Measurements from ENCODE around the gene SPATA24.

The SPATA24 gene

GRCh38 chr5:139401546-139401945 is 2.3 kb downstream of the SPATA24 start:
- no peak overlapping the region for H3K27ac ChIP-seq
- H3K4me3 ChIP-seq: no peak overlapping the region

DNA sequence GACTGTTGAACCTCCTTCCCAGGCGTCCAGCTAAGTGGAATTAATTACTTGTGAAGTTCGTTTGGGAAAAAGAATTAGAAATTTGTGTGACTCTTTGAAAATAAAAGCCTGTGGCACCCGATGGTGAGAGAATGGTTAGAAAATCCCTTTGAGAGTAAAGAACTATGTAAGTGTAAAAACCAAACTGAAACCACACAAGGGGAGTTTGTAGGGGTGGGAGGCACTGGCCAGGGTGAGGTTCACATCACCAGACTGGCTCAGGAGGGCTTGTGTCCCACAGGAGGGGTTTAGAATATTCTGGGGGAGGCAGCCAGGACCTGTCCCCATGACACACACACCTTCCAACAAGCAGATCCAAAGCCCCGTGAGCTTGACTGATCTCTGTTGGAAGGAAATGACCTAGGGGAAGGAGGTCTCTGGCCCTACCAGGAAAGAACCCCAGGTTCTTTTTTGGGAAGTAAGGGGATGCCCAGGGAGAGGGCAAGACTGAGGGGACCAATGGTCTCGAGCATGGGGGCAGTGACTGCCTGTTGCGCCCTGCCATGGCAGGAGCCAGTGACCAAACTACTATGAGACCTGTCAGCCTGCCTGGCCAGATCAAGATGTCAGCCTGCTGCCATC is 4.3 kb downstream of the SPATA24 start:
- Histone ChIP-seq H3K4me3 (no peak overlapping the region), H3K27ac (no peak overlapping the region)

GRCh38 chr5:139397921-139398320 is 6.0 kb downstream of the SPATA24 start:
- no peak overlapping the region for H3K4me3 ChIP-seq
- H3K27ac ChIP-seq: no peak overlapping the region

DNA sequence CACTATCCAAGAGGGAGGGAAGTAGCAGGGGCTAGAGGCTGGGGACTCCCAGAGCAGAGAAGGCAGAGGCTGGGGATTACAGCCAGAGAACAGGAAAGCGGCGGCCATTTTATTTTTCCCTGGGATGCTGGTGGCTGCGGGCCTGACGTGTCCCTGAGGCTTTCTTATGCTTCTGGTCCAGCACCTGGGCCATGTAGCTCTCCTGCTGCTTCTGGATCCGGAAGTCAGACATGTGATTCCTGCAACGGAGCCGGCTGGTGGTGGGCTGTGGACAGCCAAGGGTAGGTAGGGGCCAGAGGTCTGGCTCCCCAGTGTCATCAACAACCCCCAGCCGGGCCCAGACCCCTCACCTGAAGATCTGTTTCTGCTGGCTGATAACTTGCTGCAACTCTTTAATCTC is 7.2 kb downstream of the SPATA24 start:
- Histone ChIP-seq H3K27ac (no peak overlapping the region), H3K4me3 (no peak overlapping the region)

DNA sequence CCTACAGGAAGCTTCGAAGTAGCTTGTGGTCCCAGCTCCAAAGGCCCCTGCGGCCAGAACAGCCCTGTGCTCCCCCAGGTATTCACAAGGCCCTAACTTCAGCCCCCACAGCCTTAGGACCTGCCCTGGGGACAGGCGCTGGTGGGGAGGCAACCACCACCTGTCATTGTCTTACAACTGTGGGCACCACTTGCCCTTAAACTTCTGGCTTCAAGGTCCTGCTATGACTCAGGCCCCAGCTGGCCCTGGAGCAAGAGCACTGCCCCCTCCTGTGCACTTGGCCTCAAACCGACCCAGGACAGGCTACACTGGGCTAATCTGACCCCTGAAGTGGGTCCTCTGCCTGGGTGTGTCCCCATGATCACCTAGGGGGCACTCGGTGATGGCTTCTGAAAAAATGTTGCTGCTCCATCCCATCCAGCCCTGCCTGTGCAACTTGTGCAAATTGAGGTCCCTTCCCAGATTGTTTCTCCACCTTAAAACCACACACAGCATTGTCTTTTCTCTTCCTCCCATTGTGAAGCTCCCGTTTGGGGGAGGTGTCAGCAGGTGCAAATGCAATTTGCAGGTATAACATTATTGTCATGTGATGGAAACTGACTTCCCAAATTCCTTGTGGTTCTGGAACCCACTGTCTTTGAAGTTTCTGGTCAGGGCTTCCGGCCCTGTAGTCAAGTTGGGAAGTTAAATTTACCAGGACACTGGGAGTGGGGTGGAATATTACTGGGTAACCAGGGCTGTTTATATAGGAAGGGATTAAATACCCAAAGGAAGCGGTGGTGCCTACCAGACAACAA is 7.8 kb downstream of the SPATA24 start:
- H3K4me3 ChIP-seq: no peak overlapping the region
- H3K27ac ChIP-seq: no peak overlapping the region

DNA sequence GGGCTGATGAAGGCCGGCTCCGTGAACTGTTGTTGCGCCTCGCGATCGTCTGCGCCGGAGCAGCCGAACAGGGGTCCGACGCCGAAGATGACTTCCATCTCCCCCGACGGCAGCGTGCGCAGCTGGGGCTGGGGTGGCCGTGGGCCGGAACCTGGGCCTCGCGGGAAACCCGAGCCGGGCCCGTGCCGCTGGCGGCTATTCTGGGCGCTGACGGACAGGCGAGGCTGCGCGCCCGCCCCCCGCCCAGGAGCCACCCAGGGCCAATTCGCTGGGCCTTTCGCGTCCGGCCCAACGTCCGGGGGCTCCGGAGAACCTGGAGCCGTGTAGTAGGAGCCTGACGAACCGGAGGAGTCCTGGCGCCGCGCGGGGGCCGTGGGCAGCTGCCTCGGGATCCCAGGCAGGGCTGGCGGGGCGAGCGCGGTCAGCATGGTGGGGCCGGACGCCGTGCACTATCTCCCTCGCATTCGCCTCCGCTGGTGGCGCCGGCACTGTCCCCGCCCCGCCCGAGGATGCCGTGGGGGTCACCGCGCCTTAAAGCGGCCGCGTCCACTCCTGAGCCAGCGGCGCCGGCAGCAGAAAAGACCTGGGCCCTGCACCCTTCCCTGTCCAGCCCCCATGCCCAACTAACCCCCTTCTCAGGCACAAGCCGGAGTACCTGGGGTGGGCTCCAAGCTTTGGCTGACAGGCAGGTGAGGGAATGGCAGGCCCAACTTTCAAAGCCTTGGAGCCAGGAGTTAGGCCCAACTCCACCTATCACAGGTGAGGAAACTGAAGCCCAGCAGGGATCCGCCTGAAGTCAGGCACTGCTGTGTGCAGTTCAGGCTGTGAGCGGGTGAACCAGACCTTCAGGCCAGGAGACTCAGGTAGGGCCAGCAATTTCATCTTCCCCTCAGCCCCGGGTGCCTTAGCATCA is 9.0 kb downstream of the SPATA24 start, which contains the start of gene PROB1:
PROB1 (minus strand) TSS at position 451 of the 913 bp plus-strand sequence; CDS start at position 428, 23 bp downstream.
- peak within 1 kb of the TSS; percentile 36 to 67 (median 51) for H3K4me3 ChIP-seq
- H3K27ac ChIP-seq: peak within 1 kb of the TSS in 17 of 21 experiments; percentile 1 to 86 (median 63)

GRCh38 chr5:139394123-139394653 is 9.7 kb downstream of the SPATA24 start:
- Histone ChIP-seq H3K4me3 (peak overlapping the region; percentile 36 to 67 (median 51)), H3K27ac (peak overlapping the region in 17 of 21 experiments; percentile 1 to 86 (median 63))

GRCh38 chr5:139393497-139394122 is 10.3 kb downstream of the SPATA24 start:
- H3K27ac ChIP-seq: peak overlapping the region in 14 of 21 experiments; percentile 16 to 86 (median 66)
- H3K4me3 ChIP-seq: peak overlapping the region; percentile 36 to 67 (median 51)

- peak overlapping the region in 18 of 21 experiments; percentile 7 to 86 (median 64) for H3K27ac ChIP-seq
- H3K4me3 ChIP-seq: peak overlapping the region; percentile 36 to 67 (median 51)
Measured at GRCh38 chr5:139392678-139393496, 11.0 kb downstream of the SPATA24 start.

DNA sequence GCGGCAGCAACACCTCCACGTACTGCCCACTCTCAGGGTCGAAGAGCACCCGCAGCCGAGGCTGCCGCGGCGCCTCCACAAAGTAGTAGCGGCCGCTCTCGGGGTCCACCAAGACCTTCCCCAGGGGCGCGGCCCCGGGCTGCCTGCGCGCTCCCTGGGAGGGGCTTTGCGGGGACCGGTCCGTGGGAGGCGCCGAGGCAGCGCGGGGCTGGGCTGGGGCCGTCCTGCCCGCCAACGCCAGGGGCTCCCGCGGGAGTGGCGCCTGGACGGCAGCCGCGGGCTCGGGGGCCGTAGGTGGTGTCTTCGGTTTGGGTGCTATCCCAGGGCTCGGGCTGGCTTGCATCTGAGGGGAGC is 11.6 kb downstream of the SPATA24 start:
- H3K27ac ChIP-seq: peak overlapping the region in 20 of 21 experiments; percentile 7 to 86 (median 64)
- H3K4me3 ChIP-seq: peak overlapping the region; percentile 36 to 67 (median 51)

GRCh38 chr5:139391570-139392323 is 12.1 kb downstream of the SPATA24 start:
- H3K27ac ChIP-seq: peak overlapping the region; percentile 6 to 86 (median 63)
- peak overlapping the region; percentile 36 to 67 (median 51) for H3K4me3 ChIP-seq

GRCh38 chr5:139390639-139391569 is 13.0 kb downstream of the SPATA24 start:
- peak overlapping the region in 2 of 7 experiments; percentile 50 to 62 for H3K4me3 ChIP-seq
- H3K27ac ChIP-seq: peak overlapping the region in 19 of 21 experiments; percentile 6 to 86 (median 63)

DNA sequence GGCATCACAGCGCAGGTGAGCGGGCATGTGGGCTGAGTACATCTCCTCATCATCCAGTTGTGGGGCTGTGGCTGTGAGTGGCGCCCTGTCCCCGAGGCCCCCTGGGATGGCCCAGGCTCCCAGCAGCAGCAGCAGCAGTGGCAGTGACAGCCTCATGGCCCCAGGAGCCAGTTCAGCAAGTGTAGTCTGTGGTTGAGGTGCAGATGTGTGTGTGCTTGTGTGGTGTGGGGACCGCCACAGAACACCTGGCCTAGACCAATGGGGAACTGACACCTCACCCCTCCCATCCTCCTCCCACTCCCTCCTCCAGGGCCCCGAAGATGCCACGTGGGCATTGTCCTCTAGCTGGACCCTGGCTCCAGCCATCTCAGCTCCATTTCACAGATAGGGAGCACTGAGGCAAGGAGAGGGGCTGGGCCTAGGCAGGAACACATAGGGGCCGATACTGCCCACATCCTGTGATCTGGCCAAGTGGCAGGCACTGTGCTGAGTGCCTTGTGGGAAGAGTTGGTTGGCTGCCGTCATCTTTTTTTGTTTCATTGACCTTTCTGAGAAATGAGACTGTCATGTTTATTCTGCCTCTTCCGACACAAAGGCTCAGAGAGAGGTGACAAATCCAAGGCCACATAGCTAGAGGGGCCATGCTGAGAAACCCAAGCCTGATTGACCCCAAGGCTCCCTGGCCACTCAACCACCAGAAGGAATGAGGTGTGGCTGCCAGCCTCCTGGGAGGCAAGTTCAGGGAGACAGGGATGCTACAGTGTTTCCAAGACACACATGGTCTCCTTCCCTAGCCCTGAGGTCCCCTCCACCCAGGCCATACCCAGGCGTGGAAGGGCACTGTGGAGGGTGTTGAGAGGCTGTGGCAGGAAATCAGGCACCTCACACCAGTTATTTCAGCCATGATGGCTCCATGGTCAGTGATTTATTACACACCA is 13.9 kb downstream of the SPATA24 start, which contains the start of gene MZB1:
MZB1 (minus strand) TSS at position 213 of the 938 bp plus-strand sequence; CDS start at position 156, 57 bp downstream.
- Histone ChIP-seq H3K4me3 (peak within 1 kb of the TSS in 1 of 7 experiments; percentile 8), H3K27ac (peak within 1 kb of the TSS in 16 of 21 experiments; percentile 6 to 86 (median 64))

- peak overlapping the region in 11 of 21 experiments; percentile 1 to 69 (median 19) for H3K27ac ChIP-seq
- H3K4me3 ChIP-seq: peak overlapping the region in 1 of 7 experiments; percentile 8
Measured at GRCh38 chr5:139388198-139388821, 15.6 kb downstream of the SPATA24 start.
